Naive thymus-derived CD4-positive, alpha-beta T cell (primary cell): ENCODE data around the gene LIN7A. TPM values are rescaled to one million over a fixed set of nuclear protein-coding genes. Genes with fewer than 3 reads are reported as not detected.

Experiments
- ATAC-seq: fragments of 150-1000 bp; cut with Tn5 transposase; 2 replicates; pipeline ENCODE4 v1.10.0; 2021; ENCODE audit warnings: mild to moderate bottlenecking, moderate library complexity
- CTCF ChIA-PET: fragments of 350-600 bp; sonication (Branson Sonifier 250); formaldehyde crosslinking; loops from one replicate; lab custom pipeline; 2021; ENCODE audit warnings: antibody characterized with exemption; lab: Charles Lee
- POLR2A ChIA-PET: fragments of 350-600 bp; sonication (Branson Sonifier 250); formaldehyde crosslinking; loops from one replicate; lab custom pipeline; 2021; ENCODE audit warnings: antibody characterized with exemption, inconsistent platforms; lab: Charles Lee
- DNase-seq, 9 donors: peaks; one replicate each; pipeline versions ENCODE4 v3.0.0 to v3.0.0-alpha.2; 2020 to 2022; ENCODE audit warnings: mixed read lengths in 1 of 9
- H3K27ac ChIP-seq: one replicate; pipeline ENCODE4 v1.7.0; 2013; ENCODE audit warnings: mild to moderate bottlenecking, low read depth, low read length, moderate library complexity
- H3K27me3 ChIP-seq, 2 donors: one replicate each; pipeline ENCODE4 v1.7.0; 2013; ENCODE audit warnings: low read length in 2 of 2, mild to moderate bottlenecking in 2 of 2, moderate library complexity in 2 of 2; ENCODE audit not compliant: control insufficient read depth in 2 of 2, insufficient read depth in 2 of 2
- H3K36me3 ChIP-seq, 3 experiments: 1 replicate in 2 of 3; 2 replicates in 1 of 3; pipeline ENCODE4 v1.7.0; 2013; ENCODE audit warnings: low read length in 3 of 3, mild to moderate bottlenecking in 3 of 3, moderate library complexity in 1 of 3; ENCODE audit not compliant: insufficient read depth in 3 of 3, control insufficient read depth in 2 of 3
- H3K4me1 ChIP-seq, 2 donors: one replicate each; pipeline ENCODE4 v1.7.0; 2013; ENCODE audit warnings: low read length in 2 of 2, mild to moderate bottlenecking in 2 of 2, moderate library complexity in 1 of 2; ENCODE audit not compliant: control insufficient read depth in 2 of 2, insufficient read depth in 2 of 2
- H3K4me3 ChIP-seq: 2 replicates; pipeline ENCODE4 v1.7.0; 2013; ENCODE audit warnings: mild to moderate bottlenecking, low read length
- H3K9me3 ChIP-seq, 3 experiments: 1 replicate in 2 of 3; 2 replicates in 1 of 3; pipeline ENCODE4 v1.7.0; 2013; ENCODE audit warnings: low read length in 3 of 3; ENCODE audit not compliant: control insufficient read depth in 2 of 3
- H3K27ac Mint-ChIP-seq, 9 donors: one replicate each; pipeline ENCODE4 v1.8.0; 2020 to 2022; ENCODE audit warnings: mixed read lengths in 9 of 9, mild to moderate bottlenecking in 8 of 9, moderate library complexity in 5 of 9, inconsistent platforms in 2 of 9
- H3K27me3 Mint-ChIP-seq, 5 donors: one replicate each; pipeline ENCODE4 v1.8.0; 2021 to 2022; ENCODE audit warnings: mixed read lengths in 5 of 5, mild to moderate bottlenecking in 1 of 5
- H3K36me3 Mint-ChIP-seq, 5 donors: one replicate each; pipeline ENCODE4 v1.8.0; 2020 to 2022; ENCODE audit warnings: mixed read lengths in 5 of 5, mild to moderate bottlenecking in 3 of 5, inconsistent platforms in 1 of 5
- H3K4me1 Mint-ChIP-seq, 7 donors: one replicate each; pipeline ENCODE4 v1.8.0; 2020 to 2022; ENCODE audit warnings: mixed read lengths in 7 of 7, mild to moderate bottlenecking in 3 of 7, inconsistent platforms in 1 of 7
- H3K4me3 Mint-ChIP-seq, 10 donors: one replicate each; pipeline ENCODE4 v1.8.0; 2020 to 2022; ENCODE audit warnings: mild to moderate bottlenecking in 10 of 10, mixed read lengths in 10 of 10, moderate library complexity in 6 of 10, inconsistent platforms in 2 of 10
- H3K9me3 Mint-ChIP-seq, 11 donors: one replicate each; pipeline ENCODE4 v1.8.0; 2020 to 2022; ENCODE audit warnings: mixed read lengths in 11 of 11, mild to moderate bottlenecking in 4 of 11, inconsistent platforms in 1 of 11, moderate library complexity in 1 of 11
- intact Hi-C, 2 donors: fragments of 100-400 bp; cut with micrococcal nuclease; formaldehyde crosslinking; loops; one replicate each; pipeline ENCODE4 v1.15.1; 2023
- polyA plus RNA-seq, 2 donors: library from polyadenylated mRNA; unstranded; fragments of 300-500 nt; fragmentation: Illumina TruSeq; gene quantifications; one replicate each; pipeline ENCODE4 v1.2.3, GENCODE V29; 2021
- total RNA-seq, 6 experiments: library from RNA in 5 of 6; stranded (reverse) in 5 of 6; gene quantifications; 1 replicate in 5 of 6; 2 replicates in 1 of 6; pipeline ENCODE4 v1.2.3 and lab custom pipeline; 2021 to 2026

The LIN7A gene, protein sequence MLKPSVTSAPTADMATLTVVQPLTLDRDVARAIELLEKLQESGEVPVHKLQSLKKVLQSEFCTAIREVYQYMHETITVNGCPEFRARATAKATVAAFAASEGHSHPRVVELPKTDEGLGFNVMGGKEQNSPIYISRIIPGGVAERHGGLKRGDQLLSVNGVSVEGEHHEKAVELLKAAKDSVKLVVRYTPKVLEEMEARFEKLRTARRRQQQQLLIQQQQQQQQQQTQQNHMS
- total RNA-seq (1 to 10 TPM in 2 of 5 experiments, under 1 TPM in 1, not detected in 2; 0.27 to 7.1 (median 1.4) TPM), polyA plus RNA-seq (not detected), total RNA-seq (lab: John Stamatoyannopoulos, UW) (not detected)

GRCh38 chr12:80937391-80938238 lies at the start of gene LIN7A:
LIN7A (minus strand) TSS chr12:80937934; CDS start chr12:80937722, 212 bp downstream.
- Histone ChIP-seq H3K27me3 (no peaks in the 10 kb centered on the region), H3K27ac (no peak within 1 kb of the TSS), H3K4me1 (no peaks in the 10 kb centered on the region), H3K36me3 (no peaks in the 10 kb centered on the region), H3K4me3 (no peak within 1 kb of the TSS), H3K9me3 (no peaks in the 10 kb centered on the region)
- H3K27ac Mint-ChIP-seq = peak within 1 kb of the TSS in 1 of 9 donors; percentile 52
- H3K4me1 Mint-ChIP-seq = no peaks in the 10 kb centered on the region
- no peaks in the 10 kb centered on the region for H3K36me3 Mint-ChIP-seq
- H3K4me3 Mint-ChIP-seq = peak within 1 kb of the TSS in 2 of 10 donors; percentile 19 to 69
- POLR2A ChIA-PET = no interaction called here
- DNase-seq = peak in 1 of 9 donors; percentile 5
- H3K9me3 Mint-ChIP-seq = peaks cover 0 to 12% (median 5%) of the 10 kb centered on the region in 11 donors
- peaks cover 24 to 41% (median 29%) of the 10 kb centered on the region in 5 donors for H3K27me3 Mint-ChIP-seq
- intact Hi-C loops = no loop called here
- CTCF ChIA-PET = no interaction called here
- peak; percentile 39 for ATAC-seq

DNA sequence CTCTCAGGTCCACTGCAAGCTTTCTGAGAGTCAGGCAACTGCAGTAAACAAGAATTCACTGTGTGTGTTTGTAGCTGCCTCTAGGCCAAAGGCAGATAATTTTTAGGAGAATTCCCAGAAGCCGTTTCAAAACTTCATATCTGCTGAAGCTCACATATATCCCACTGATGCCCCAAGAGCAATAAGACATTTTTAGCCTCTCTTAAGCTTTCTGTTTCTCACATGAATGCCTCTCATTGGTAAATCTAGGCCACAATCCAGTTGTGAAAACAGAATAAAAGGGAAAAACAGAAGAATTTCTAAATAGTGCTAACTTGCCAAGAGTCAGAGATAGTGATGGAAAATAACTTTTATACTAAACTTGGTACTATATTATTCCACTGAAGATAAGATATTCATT lies 48.5 kb upstream of the LIN7A start:
- POLR2A ChIA-PET = no interaction called here
- H3K4me3 Mint-ChIP-seq = no peak overlapping the region
- Histone ChIP-seq H3K27me3 (no peaks in the 10 kb centered on the region), H3K36me3 (no peaks in the 10 kb centered on the region), H3K27ac (no peak overlapping the region), H3K4me3 (no peak overlapping the region), H3K4me1 (no peaks in the 10 kb centered on the region), H3K9me3 (no peaks in the 10 kb centered on the region)
- H3K27ac Mint-ChIP-seq = no peak overlapping the region
- DNase-seq (no peak), ATAC-seq (no peak)
- H3K36me3 Mint-ChIP-seq = no peaks in the 10 kb centered on the region
- H3K4me1 Mint-ChIP-seq = no peaks in the 10 kb centered on the region
- H3K9me3 Mint-ChIP-seq = peaks cover 0 to 19% (median 6%) of the 10 kb centered on the region in 11 donors
- no peaks in the 10 kb centered on the region for H3K27me3 Mint-ChIP-seq
- intact Hi-C loops = no loop called here
- CTCF ChIA-PET = interaction anchor here (0.6 kb wide), 1 partner anchor 164 kb away, joined by 3 read pairs; no protein-coding TSS in a partner anchor

DNA sequence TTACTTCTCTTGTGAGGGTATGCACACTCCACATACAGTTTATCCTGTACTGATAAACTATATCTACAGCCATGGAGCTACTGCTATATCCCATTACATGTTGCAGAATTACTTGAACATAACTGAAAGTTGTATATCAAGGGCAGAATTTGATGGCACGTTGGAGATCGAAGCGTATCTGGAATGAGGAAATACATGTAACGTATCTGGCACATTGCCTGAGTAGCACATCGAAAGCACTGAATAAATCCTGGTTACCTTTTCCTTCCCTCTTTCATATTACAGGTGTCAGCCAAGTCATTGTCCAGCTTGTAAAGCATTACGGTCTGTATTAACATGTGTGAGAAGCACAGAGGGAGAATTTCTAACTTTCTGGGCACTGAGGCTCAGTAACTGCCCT lies 42.1 kb upstream of the LIN7A start:
- Histone ChIP-seq H3K27ac (no peak overlapping the region), H3K27me3 (no peaks in the 10 kb centered on the region), H3K4me3 (no peak overlapping the region), H3K36me3 (no peaks in the 10 kb centered on the region), H3K9me3 (no peaks in the 10 kb centered on the region), H3K4me1 (no peaks in the 10 kb centered on the region)
- Mint-ChIP-seq H3K4me1 (no peaks in the 10 kb centered on the region), H3K4me3 (no peak overlapping the region), H3K9me3 (peaks cover 0 to 22% (median 2%) of the 10 kb centered on the region in 11 donors), H3K36me3 (no peaks in the 10 kb centered on the region), H3K27ac (no peak overlapping the region), H3K27me3 (no peaks in the 10 kb centered on the region)
- CTCF ChIA-PET = no interaction called here
- ATAC-seq = no peak
- DNase-seq = no peak
- intact Hi-C loops = no loop called here
- POLR2A ChIA-PET = no interaction called here

DNA sequence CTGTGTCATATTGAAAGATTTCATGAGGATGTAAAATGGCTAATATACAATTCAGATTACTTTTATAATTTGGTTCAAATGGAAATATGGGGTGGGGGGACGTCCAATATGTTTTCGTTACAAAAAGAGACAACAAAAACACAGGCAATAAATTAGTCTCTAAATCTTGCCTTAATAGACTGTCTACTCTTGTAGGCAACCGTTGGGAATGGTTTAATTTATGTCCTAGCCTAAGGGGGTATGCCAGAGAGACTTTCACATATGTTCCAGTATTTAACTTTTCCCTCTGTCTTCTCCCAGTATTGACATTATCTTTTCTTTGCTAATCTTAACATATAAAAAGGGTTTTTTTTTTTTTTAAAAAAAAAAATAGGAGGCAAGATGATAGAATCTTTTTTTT lies 41.5 kb upstream of the LIN7A start:
- H3K9me3 Mint-ChIP-seq = peaks cover 0 to 17% (median 2%) of the 10 kb centered on the region in 11 donors
- Histone ChIP-seq H3K4me1 (no peaks in the 10 kb centered on the region), H3K27me3 (no peaks in the 10 kb centered on the region), H3K9me3 (no peaks in the 10 kb centered on the region), H3K4me3 (no peak overlapping the region), H3K36me3 (no peaks in the 10 kb centered on the region), H3K27ac (no peak overlapping the region)
- H3K36me3 Mint-ChIP-seq = no peaks in the 10 kb centered on the region
- ChIA-PET POLR2A (no interaction called here), CTCF (no interaction called here)
- H3K4me1 Mint-ChIP-seq = no peaks in the 10 kb centered on the region
- H3K27ac Mint-ChIP-seq = no peak overlapping the region
- DNase-seq (no peak), ATAC-seq (no peak)
- intact Hi-C loops = no loop called here
- H3K27me3 Mint-ChIP-seq = no peaks in the 10 kb centered on the region
- H3K4me3 Mint-ChIP-seq = no peak overlapping the region

GRCh38 chr12:80977346-80977745 lies 39.6 kb upstream of the LIN7A start:
- Histone ChIP-seq H3K27ac (no peak overlapping the region), H3K9me3 (no peaks in the 10 kb centered on the region), H3K4me1 (no peaks in the 10 kb centered on the region), H3K4me3 (no peak overlapping the region), H3K27me3 (no peaks in the 10 kb centered on the region), H3K36me3 (no peaks in the 10 kb centered on the region)
- Mint-ChIP-seq H3K36me3 (no peaks in the 10 kb centered on the region), H3K4me1 (no peaks in the 10 kb centered on the region), H3K27me3 (no peaks in the 10 kb centered on the region), H3K9me3 (peaks cover 0 to 17% (median 2%) of the 10 kb centered on the region in 11 donors), H3K4me3 (no peak overlapping the region), H3K27ac (no peak overlapping the region)
- DNase-seq (no peak), ATAC-seq (no peak)
- intact Hi-C loops = no loop called here
- ChIA-PET CTCF (no interaction called here), POLR2A (no interaction called here)

GRCh38 chr12:80968326-80968725 lies 30.6 kb upstream of the LIN7A start:
- Histone ChIP-seq H3K27me3 (no peaks in the 10 kb centered on the region), H3K27ac (no peak overlapping the region), H3K4me3 (no peak overlapping the region), H3K4me1 (no peaks in the 10 kb centered on the region), H3K9me3 (no peaks in the 10 kb centered on the region), H3K36me3 (no peaks in the 10 kb centered on the region)
- no peak for ATAC-seq
- Mint-ChIP-seq H3K4me3 (no peak overlapping the region), H3K9me3 (peaks cover 0 to 7% (median 0%) of the 10 kb centered on the region in 11 donors), H3K36me3 (peaks cover 0 to 3% (median 0%) of the 10 kb centered on the region in 5 donors), H3K27me3 (peaks cover 0 to 3% (median 0%) of the 10 kb centered on the region in 5 donors), H3K4me1 (no peaks in the 10 kb centered on the region), H3K27ac (no peak overlapping the region)
- POLR2A ChIA-PET = no interaction called here
- no peak for DNase-seq
- CTCF ChIA-PET = no interaction called here
- intact Hi-C loops = no loop called here
